Measurements from ENCODE around the gene ADGRG3. TPM values are rescaled to one million over a fixed set of nuclear protein-coding genes. Genes with fewer than 3 reads are reported as not detected.

ADGRG3 gene
- total RNA-seq, 4 donors from 2014 or later: 3.8 to 14.2 (median 8.2) TPM

- 89 to 98% methylated on average over 3 of the region's 3 CpGs for WGBS, 2 donors
- Histone ChIP-seq H3K4me3 (replicated peaks in 1 of 3) (no peak overlapping the region), H3K4me1 (no peaks in the 10 kb centered on the region), H3K27me3 (no peaks in the 10 kb centered on the region), H3K36me3 (no peaks in the 10 kb centered on the region), H3K9me3 (no peaks in the 10 kb centered on the region), H3K27ac (no peak overlapping the region)
- TF ChIP-seq CTCF (IDR thresholded peaks at IDR 0.05): no peak
- no peak for TF ChIP-seq POLR2A (IDR thresholded peaks at IDR 0.05)
- intact Hi-C loops (cut with DNase I): no loop called here
- no peak for DNase-seq
These were observed 19.3 kb downstream of the ADGRG3 start for GRCh38 chr16:57687363-57687929.

GRCh38 chr16:57688487-57688986, 20.4 kb downstream of the ADGRG3 start:
- TF ChIP-seq POLR2A (IDR thresholded peaks at IDR 0.05) (no peak), CTCF (IDR thresholded peaks at IDR 0.05) (no peak)
- Histone ChIP-seq H3K27me3 (no peaks in the 10 kb centered on the region), H3K4me1 (no peaks in the 10 kb centered on the region), H3K36me3 (no peaks in the 10 kb centered on the region), H3K4me3 (replicated peaks in 1 of 3) (no peak overlapping the region), H3K9me3 (no peaks in the 10 kb centered on the region), H3K27ac (no peak overlapping the region)
- intact Hi-C loops (cut with DNase I): no loop called here
- 75 to 83% methylated on average over 2 to 4 of the region's 4 CpGs for WGBS, 2 donors
- no peak for DNase-seq

- intact Hi-C loops (cut with DNase I): no loop called here
- no peaks in the 10 kb centered on the region for H3K36me3 ChIP-seq
- TF ChIP-seq CTCF (IDR thresholded peaks at IDR 0.05) (no peak), POLR2A (IDR thresholded peaks at IDR 0.05) (no peak)
- H3K4me3 ChIP-seq (replicated peaks in 1 of 3): no peak overlapping the region
- WGBS, 2 donors: 50 to 53% methylated on average over 12 to 15 of the region's 15 CpGs
- no peaks in the 10 kb centered on the region for H3K4me1 ChIP-seq
- no peak overlapping the region for H3K27ac ChIP-seq
- DNase-seq: no peak
- H3K27me3 ChIP-seq: no peaks in the 10 kb centered on the region
- no peaks in the 10 kb centered on the region for H3K9me3 ChIP-seq
These were observed 21.1 kb downstream of the ADGRG3 start for GRCh38 chr16:57688987-57689761.

- Histone ChIP-seq H3K36me3 (no peaks in the 10 kb centered on the region), H3K27ac (no peak overlapping the region), H3K4me3 (replicated peaks in 1 of 3) (no peak overlapping the region), H3K4me1 (no peaks in the 10 kb centered on the region), H3K27me3 (no peaks in the 10 kb centered on the region), H3K9me3 (no peaks in the 10 kb centered on the region)
- intact Hi-C loops (cut with DNase I): no loop called here
- TF ChIP-seq CTCF (IDR thresholded peaks at IDR 0.05) (no peak), POLR2A (IDR thresholded peaks at IDR 0.05) (no peak)
- 64 to 73% methylated on average over 12 to 13 of the region's 13 CpGs for WGBS, 2 donors
- DNase-seq: no peak
These were observed 21.9 kb downstream of the ADGRG3 start for GRCh38 chr16:57689762-57690558.

Data from thyroid gland (tissue), 4 donors.